A673 (cell line): ENCODE data around the gene G6PC1.

Experiments used
- EZH2 ChIP-seq: fragments of 200-600 bp; sonication (generic); IDR thresholded peaks from 2 replicates; pipeline ENCODE4 v1.6.1; 2017; ENCODE audit warnings: borderline replicate concordance, low read depth, mild to moderate bottlenecking, mixed read lengths, antibody characterized with exemption, low read length; ENCODE audit not compliant: poor library complexity, severe bottlenecking
- TF ChIP-seq, protein P1 (sequence below): fragments of 300-800, 200-600 bp; sonication (generic); conservative IDR thresholded peaks from 2 replicates; pipeline ENCODE4 v1.5.1; 2017; ENCODE audit warnings: low read depth, mild to moderate bottlenecking, antibody characterized with exemption, low read length, moderate library complexity, mixed read lengths

DNA sequence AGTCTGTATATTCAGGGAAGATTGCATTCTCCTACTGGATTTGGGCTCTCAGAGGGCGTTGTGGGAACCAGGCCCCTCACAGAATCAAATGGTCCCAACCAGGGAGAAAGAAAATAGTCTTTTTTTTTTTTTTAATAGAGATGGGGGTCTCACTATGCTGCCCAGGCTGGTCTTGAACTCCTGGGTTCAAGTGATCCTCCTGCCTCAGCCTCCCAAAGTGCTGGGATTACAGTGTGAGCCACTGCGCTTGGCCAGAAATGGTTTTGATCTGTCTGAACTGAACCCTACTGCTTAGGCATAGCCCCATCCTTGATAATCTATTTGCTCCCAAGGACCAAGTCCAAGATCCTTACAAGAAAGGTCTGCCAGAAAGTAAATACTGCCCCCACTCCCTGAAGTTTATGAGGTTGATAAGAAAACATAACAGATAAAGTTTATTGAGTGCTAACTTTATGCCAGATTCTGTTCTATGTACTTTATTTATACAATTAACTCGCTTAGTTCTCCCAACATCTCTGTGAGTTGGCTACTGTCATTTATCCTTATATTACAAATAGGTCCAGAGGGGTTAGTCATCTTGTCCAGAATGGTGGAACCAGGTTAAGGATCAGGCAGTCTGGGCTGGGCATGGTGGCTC lies 13.5 kb downstream of the G6PC1 start:
- TF ChIP-seq, protein P1, sequence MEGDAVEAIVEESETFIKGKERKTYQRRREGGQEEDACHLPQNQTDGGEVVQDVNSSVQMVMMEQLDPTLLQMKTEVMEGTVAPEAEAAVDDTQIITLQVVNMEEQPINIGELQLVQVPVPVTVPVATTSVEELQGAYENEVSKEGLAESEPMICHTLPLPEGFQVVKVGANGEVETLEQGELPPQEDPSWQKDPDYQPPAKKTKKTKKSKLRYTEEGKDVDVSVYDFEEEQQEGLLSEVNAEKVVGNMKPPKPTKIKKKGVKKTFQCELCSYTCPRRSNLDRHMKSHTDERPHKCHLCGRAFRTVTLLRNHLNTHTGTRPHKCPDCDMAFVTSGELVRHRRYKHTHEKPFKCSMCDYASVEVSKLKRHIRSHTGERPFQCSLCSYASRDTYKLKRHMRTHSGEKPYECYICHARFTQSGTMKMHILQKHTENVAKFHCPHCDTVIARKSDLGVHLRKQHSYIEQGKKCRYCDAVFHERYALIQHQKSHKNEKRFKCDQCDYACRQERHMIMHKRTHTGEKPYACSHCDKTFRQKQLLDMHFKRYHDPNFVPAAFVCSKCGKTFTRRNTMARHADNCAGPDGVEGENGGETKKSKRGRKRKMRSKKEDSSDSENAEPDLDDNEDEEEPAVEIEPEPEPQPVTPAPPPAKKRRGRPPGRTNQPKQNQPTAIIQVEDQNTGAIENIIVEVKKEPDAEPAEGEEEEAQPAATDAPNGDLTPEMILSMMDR: no peak
- no peak for TF ChIP-seq EZH2
